Aorta (tissue), 5 donors: ENCODE data around the gene SLC27A4. TPM values are rescaled to one million over a fixed set of nuclear protein-coding genes. Genes with fewer than 3 reads are reported as not detected.

Experiments
- ATAC-seq: fragments of 200-7000 bp; cut with Tn5 transposase; one replicate; pipeline ENCODE4 v1.9.1; 2022; ENCODE audit warnings: moderate library complexity; ENCODE audit not compliant: low FRiP score
- DNase-seq, 2 donors: peaks; one replicate each; pipeline ENCODE4 v3.0.0-alpha.2; 2020
- H3K27ac ChIP-seq, 2 donors: one replicate each; pipeline ENCODE4 v1.5.1; 2013; ENCODE audit warnings: low read length in 2 of 2, mild to moderate bottlenecking in 2 of 2, moderate library complexity in 2 of 2, control low read depth in 1 of 2, inconsistent platforms in 1 of 2, low read depth in 1 of 2
- H3K27me3 ChIP-seq, 2 donors: one replicate each; pipeline ENCODE4 v1.6.1; 2013; ENCODE audit warnings: control low read depth in 1 of 2, low read length in 1 of 2, mild to moderate bottlenecking in 1 of 2, moderate library complexity in 1 of 2; ENCODE audit not compliant: insufficient read depth in 2 of 2, control insufficient read depth in 1 of 2
- H3K36me3 ChIP-seq, 2 donors: one replicate each; pipeline ENCODE4 v1.6.1; 2013; ENCODE audit warnings: control low read depth in 1 of 2, low read length in 1 of 2, mild to moderate bottlenecking in 1 of 2; ENCODE audit not compliant: insufficient read depth in 2 of 2, control insufficient read depth in 1 of 2
- H3K4me1 ChIP-seq, 2 donors: one replicate each; pipeline ENCODE4 v1.6.1; 2013; ENCODE audit warnings: low read length in 2 of 2, control low read depth in 1 of 2, mild to moderate bottlenecking in 1 of 2, moderate library complexity in 1 of 2; ENCODE audit not compliant: insufficient read depth in 2 of 2, control insufficient read depth in 1 of 2
- H3K4me3 ChIP-seq, 2 donors: one replicate each; pipeline ENCODE4 v1.5.1; 2013; ENCODE audit warnings: low read length in 2 of 2, control low read depth in 1 of 2, mild to moderate bottlenecking in 1 of 2
- H3K9me3 ChIP-seq: one replicate; pipeline ENCODE4 v1.6.1; 2013; ENCODE audit warnings: mild to moderate bottlenecking, low read length; ENCODE audit not compliant: control insufficient read depth
- WGBS, 2 donors: extraction: QIAGEN DNeasy Blood & Tissue Kit; methylation state at CpG; one replicate each; pipeline ENCODE4 v1.1.7; 2013; 5-methylcytosine and 5-hydroxymethylcytosine counted together
- intact Hi-C, 2 donors: fragments of 100-400 bp; cut with DNase I; formaldehyde crosslinking; loops; one replicate each; pipeline versions ENCODE4 v1.14.2 to v1.15.0; 2022
- microRNA-seq, 2 donors: library from miRNA; unstranded; fragments of <30 nt; microRNA quantifications; one replicate each; pipeline ENCODE4 v1.2.0, GENCODE V29; 2020
- polyA plus RNA-seq, 2 donors: library from polyadenylated mRNA; stranded (reverse); fragments of 200-250 nt; gene quantifications; one replicate each; pipeline ENCODE4 v1.2.3, GENCODE V29; 2013
- total RNA-seq, 2 donors: library from RNA; stranded (reverse); fragmentation: NEBNext Ultra II Directional; extraction: Animal tissue kit (Norgen Biotek cat#: 25700); gene quantifications; one replicate each; pipeline ENCODE4 v1.2.1, GENCODE V29; 2021
- donor health status: healthy with polysubstance abuse.
- donor health status: Bipolar disorder and iron deficiency.
- donor health status: DM: no; HTN: no; CAD: no.
- donor health status: DM: no; HTN: no; CAD: no.
- donor health status: DM: yes; HTN: yes; CAD: no.

Gene SLC27A4
- total and polyA plus RNA-seq, 4 donors = 9.4 to 25.8 (median 14.3) TPM

- no peak for DNase-seq
- intact Hi-C loops = no loop called here
- Histone ChIP-seq H3K36me3 (no peaks in the 10 kb centered on the region), H3K27me3 (no peaks in the 10 kb centered on the region), H3K4me3 (no peak overlapping the region), H3K27ac (no peak overlapping the region), H3K9me3 (no peaks in the 10 kb centered on the region), H3K4me1 (no peaks in the 10 kb centered on the region)
- 27 to 30% methylated on average over 6 of the region's 6 CpGs for WGBS, 2 donors
- no peak for ATAC-seq
Observed at GRCh38 chr9:128409978-128410377, 69.7 kb downstream of the SLC27A4 start.

Small RNA genes lying within 50 kb of the gene (microRNA-seq; reads per million reads assigned to microRNA genes)
- gene MIR219B = 0 reads per million in 2 donors

Other genes with a start within 250 kb of the SLC27A4 start
- gene PTGES2, start 212.8 kb upstream of the SLC27A4 start, total RNA-seq = 10 to 100 TPM; 37.1 to 38.5 TPM
- gene PTGES2, start 212.8 kb upstream of the SLC27A4 start, polyA plus RNA-seq = 10 to 100 TPM; 29.9 to 56.2 TPM
- gene LCN2, start 191.1 kb upstream of the SLC27A4 start, total RNA-seq = 1 to 10 TPM in 1 of 2 donors, under 1 TPM in 1; 0.84 to 1.1 TPM
- gene LCN2, start 191.1 kb upstream of the SLC27A4 start, polyA plus RNA-seq = 1 to 10 TPM in 1 of 2 donors, under 1 TPM in 1; 0.90 to 5.6 TPM
- 10 to 100 TPM; 46.7 to 54.3 TPM for gene BBLN, start 180.3 kb upstream of the SLC27A4 start, total RNA-seq
- gene BBLN, start 180.3 kb upstream of the SLC27A4 start, polyA plus RNA-seq = 100 to 1,000 TPM; 164 to 278 TPM
- gene CIZ1, start 149.0 kb upstream of the SLC27A4 start, total RNA-seq = 100 to 1,000 TPM in 1 of 2 donors, 10 to 100 TPM in 1; 82.3 to 117 TPM
- gene CIZ1, start 149.0 kb upstream of the SLC27A4 start, polyA plus RNA-seq = 10 to 100 TPM; 38.4 to 67.2 TPM
- gene DNM1, start 137.1 kb upstream of the SLC27A4 start, total RNA-seq = 100 to 1,000 TPM in 1 of 2 donors, 1 to 10 TPM in 1; 9.3 to 114 TPM
- gene DNM1, start 137.1 kb upstream of the SLC27A4 start, polyA plus RNA-seq = 1 to 10 TPM in 1 of 2 donors, under 1 TPM in 1; 0.43 to 2.1 TPM
- 100 to 1,000 TPM; 163 to 172 TPM for gene GOLGA2, start 64.5 kb upstream of the SLC27A4 start, total RNA-seq
- 100 to 1,000 TPM in 1 of 2 donors, 10 to 100 TPM in 1; 84.9 to 118 TPM for gene GOLGA2, start 64.5 kb upstream of the SLC27A4 start, polyA plus RNA-seq
- 10 to 100 TPM; 12.2 to 22.1 TPM for gene SWI5, start 64.3 kb upstream of the SLC27A4 start, total RNA-seq
- gene SWI5, start 64.3 kb upstream of the SLC27A4 start, polyA plus RNA-seq = 10 to 100 TPM; 22.7 to 30.8 TPM
- 10 to 100 TPM; 11.8 to 14.3 TPM for gene TRUB2, start 18.1 kb upstream of the SLC27A4 start, total RNA-seq
- 10 to 100 TPM in 1 of 2 donors, 1 to 10 TPM in 1; 9.8 to 11.1 TPM for gene TRUB2, start 18.1 kb upstream of the SLC27A4 start, polyA plus RNA-seq
- 10 to 100 TPM; 14.7 to 28.4 TPM for gene COQ4, start 17.7 kb upstream of the SLC27A4 start, total RNA-seq
- 10 to 100 TPM; 22.2 to 53.8 TPM for gene COQ4, start 17.7 kb upstream of the SLC27A4 start, polyA plus RNA-seq
- 10 to 100 TPM; 34.0 to 37.8 TPM for gene URM1, start 30.8 kb downstream of the SLC27A4 start, total RNA-seq
- gene URM1, start 30.8 kb downstream of the SLC27A4 start, polyA plus RNA-seq = 10 to 100 TPM; 24.7 to 45.5 TPM
- 100 to 1,000 TPM in 1 of 2 donors, 10 to 100 TPM in 1; 46.0 to 126 TPM for gene CERCAM, start 80.3 kb downstream of the SLC27A4 start, total RNA-seq
- 10 to 100 TPM; 24.7 to 65.4 TPM for gene CERCAM, start 80.3 kb downstream of the SLC27A4 start, polyA plus RNA-seq
- 10 to 100 TPM; 25.1 to 28.9 TPM for gene ODF2, start 115.5 kb downstream of the SLC27A4 start, total RNA-seq
- 10 to 100 TPM in 1 of 2 donors, 1 to 10 TPM in 1; 2.9 to 23.6 TPM for gene ODF2, start 115.5 kb downstream of the SLC27A4 start, polyA plus RNA-seq
- 10 to 100 TPM; 13.5 to 17.3 TPM for gene GLE1, start 164.2 kb downstream of the SLC27A4 start, total RNA-seq
- gene GLE1, start 164.2 kb downstream of the SLC27A4 start, polyA plus RNA-seq = 10 to 100 TPM in 1 of 2 donors, 1 to 10 TPM in 1; 6.9 to 12.2 TPM
- 100 to 1,000 TPM; 384 to 504 TPM for gene SPTAN1, start 212.1 kb downstream of the SLC27A4 start, total RNA-seq
- 100 to 1,000 TPM in 1 of 2 donors, 10 to 100 TPM in 1; 94.4 to 237 TPM for gene SPTAN1, start 212.1 kb downstream of the SLC27A4 start, polyA plus RNA-seq